K562 (cell line): ENCODE data around the gene IL23R. TPM values are rescaled to one million over a fixed set of nuclear protein-coding genes. Genes with fewer than 3 reads are reported as not detected.

Experiments used
- ATAC-seq: fragments of 200-7000 bp; cut with Tn5 transposase; 3 replicates; pipeline ENCODE4 v1.9.1; 2020; ENCODE audit warnings: moderate library complexity
- BruUV-seq: library from RNA; stranded (reverse); fragments of 400-500 nt; replicated peaks from 2 replicates; lab custom pipeline; 2021; lab: Mats Ljungman, UMichigan
- CTCF ChIA-PET: fragments of 300-600 bp; formaldehyde crosslinking; extraction: SDS; loops from one replicate; lab custom pipeline; 2021; ENCODE audit warnings: low intra/inter-chr PET ratio; lab: Yijun Ruan, JAX
- POLR2A ChIA-PET: fragments of 300-600, 350-650 bp; sonication (Branson Sonifier 250); formaldehyde crosslinking; extraction: SDS; loops from one replicate; lab custom pipeline; 2021; ENCODE audit warnings: antibody characterized with exemption, inconsistent platforms; lab: Yijun Ruan, JAX
- DNase-seq, 4 experiments: peaks; one replicate each; pipeline versions ENCODE4 v3.0.0 to v3.0.0-alpha.2; 2011 to 2018; ENCODE audit warnings: low spot score in 3 of 4, mixed read lengths in 3 of 4; ENCODE audit errors: extremely low read depth in 1 of 4
- FAIRE-seq: peaks from 2 replicates; lab custom pipeline; 2011; peaks lifted over from hg19 to GRCh38; lab: Jason Lieb, UNC
- H2AFZ ChIP-seq: 2 replicates; pipeline ENCODE4 v1.6.0; 2011; ENCODE audit warnings: low read depth, low read length, control low read depth, inconsistent platforms
- H3K27ac ChIP-seq: fragments of 200-600 bp; 3 replicates; pipeline ENCODE4 v1.8.0; 2011; ENCODE audit warnings: low read depth, mild to moderate bottlenecking, control low read depth, inconsistent platforms, low read length, moderate library complexity, mixed read lengths; ENCODE audit errors: extremely low read depth
- H3K27me3 ChIP-seq, 2 experiments: fragments of 300-600 bp in 1 of 2; 2 replicates in 1 of 2; 3 replicates in 1 of 2; pipeline versions ENCODE4 v1.6.0 to v1.8.0; 2011; ENCODE audit warnings: inconsistent platforms in 2 of 2, low read length in 2 of 2, mild to moderate bottlenecking in 1 of 2, mixed read lengths in 1 of 2, moderate library complexity in 1 of 2; ENCODE audit not compliant: control insufficient read depth in 2 of 2, insufficient read depth in 2 of 2
- H3K36me3 ChIP-seq: fragments of 300-600 bp; 3 replicates; pipeline ENCODE4 v1.8.0; 2011; ENCODE audit warnings: mild to moderate bottlenecking, low read length, inconsistent platforms; ENCODE audit not compliant: control insufficient read depth, insufficient read depth
- H3K4me1 ChIP-seq, 2 experiments: fragments of 200-600 bp in 1 of 2; replicated peaks in 1 of 2; 2 replicates in 1 of 2; 3 replicates in 1 of 2; pipeline versions ENCODE4 v1.5.1 to v1.8.0; 2011; ENCODE audit warnings: inconsistent platforms in 2 of 2, low read length in 2 of 2, mild to moderate bottlenecking in 1 of 2, mixed read lengths in 1 of 2, moderate library complexity in 1 of 2; ENCODE audit not compliant: control insufficient read depth in 2 of 2, insufficient read depth in 2 of 2
- H3K4me2 ChIP-seq: 2 replicates; pipeline ENCODE4 v1.6.1; 2011; ENCODE audit warnings: low read length, control low read depth, inconsistent platforms, mixed read lengths; ENCODE audit not compliant: insufficient read depth
- H3K4me3 ChIP-seq: fragments of 200-600 bp; sonication (generic), shearing (Covaris generic); 2 replicates; pipeline ENCODE4 v1.5.1; 2016; ENCODE audit warnings: control low read depth, inconsistent platforms
- H3K79me2 ChIP-seq: fragments of 200-600 bp; 3 replicates; pipeline ENCODE4 v1.8.0; 2011; ENCODE audit warnings: low read length, inconsistent platforms; ENCODE audit not compliant: control insufficient read depth, insufficient read depth
- H3K9ac ChIP-seq, 2 experiments: 2 replicates each; pipeline versions ENCODE4 v1.6.0 to v1.6.1; 2011; ENCODE audit warnings: low read depth in 2 of 2, low read length in 2 of 2, control low read depth in 1 of 2, inconsistent platforms in 1 of 2, mild to moderate bottlenecking in 1 of 2, mixed read lengths in 1 of 2; ENCODE audit not compliant: insufficient read depth in 1 of 2
- H3K9me1 ChIP-seq: one replicate; pipeline ENCODE4 v1.6.0; 2011; ENCODE audit warnings: inconsistent platforms, mild to moderate bottlenecking, low read length, moderate library complexity; ENCODE audit not compliant: control insufficient read depth, insufficient read depth
- H3K9me3 ChIP-seq: replicated peaks from 2 replicates; pipeline ENCODE4 v1.5.1; 2011; ENCODE audit warnings: low read depth, low read length, inconsistent platforms; ENCODE audit not compliant: control insufficient read depth, insufficient read depth
- H4K20me1 ChIP-seq: replicated peaks from 2 replicates; pipeline ENCODE4 v1.6.1; 2011; ENCODE audit warnings: low read length, inconsistent platforms, mixed read lengths; ENCODE audit not compliant: control insufficient read depth, insufficient read depth
- C11orf30 ChIP-seq: fragments of 450-650 bp; IDR thresholded peaks from 2 replicates; pipeline ENCODE4 v1.6.1; 2016; ENCODE audit warnings: low read depth, mild to moderate bottlenecking
- EP400 ChIP-seq: fragments of 450-650 bp; IDR thresholded peaks from 2 replicates; pipeline ENCODE4 v1.6.1; 2017; ENCODE audit warnings: antibody characterized with exemption, mild to moderate bottlenecking, moderate library complexity
- KDM5B ChIP-seq: fragments of 200-600 bp; sonication (generic); IDR thresholded peaks from 2 replicates; pipeline ENCODE4 v1.6.1; 2012; ENCODE audit warnings: low read depth, mild to moderate bottlenecking, moderate library complexity, low read length, control low read depth, inconsistent platforms; ENCODE audit not compliant: insufficient replicate concordance
- MAFF ChIP-seq: IDR thresholded peaks from 2 replicates; pipeline ENCODE4 v1.6.1; 2012; ENCODE audit warnings: low read length, improper control_type of control experiment
- NONO ChIP-seq, 2 experiments: fragments of 200-400 bp in 1 of 2; fragments of 450-650 bp in 1 of 2; formaldehyde crosslinking in 1 of 2; IDR thresholded peaks; 2 replicates each; pipeline ENCODE4 v1.6.1; 2017; ENCODE audit warnings: low read depth in 2 of 2, mild to moderate bottlenecking in 2 of 2, moderate library complexity in 2 of 2, low read length in 1 of 2
- RFX1 ChIP-seq: fragments of 450-650 bp; IDR thresholded peaks from 2 replicates; pipeline ENCODE4 v1.6.1; 2016; ENCODE audit warnings: mild to moderate bottlenecking, moderate library complexity
- SAP30 ChIP-seq: fragments of 200-600 bp; sonication (generic); IDR thresholded peaks from 2 replicates; pipeline ENCODE4 v1.6.1; 2012; ENCODE audit warnings: borderline replicate concordance, low read depth, mild to moderate bottlenecking, moderate library complexity, low read length, control low read depth, inconsistent platforms; ENCODE audit not compliant: insufficient read depth, poor library complexity, severe bottlenecking
- THRAP3 ChIP-seq: fragments of 450-650 bp; IDR thresholded peaks from 2 replicates; pipeline ENCODE4 v1.6.1; 2016; ENCODE audit warnings: mild to moderate bottlenecking, inconsistent platforms, borderline replicate concordance
- ZNF316 ChIP-seq: fragments of 450-650 bp; IDR thresholded peaks from 2 replicates; pipeline ENCODE4 v1.6.1; 2016
- WGBS: fragments of 100-300 bp; shearing (Covaris generic); methylation state at CpG from one replicate; pipeline ENCODE4 v1.1.6; 2016; ENCODE audit warnings: low coverage, mixed read lengths; ENCODE audit not compliant: insufficient coverage; ENCODE audit errors: missing lambda C conversion rate; 5-methylcytosine and 5-hydroxymethylcytosine counted together
- in situ Hi-C: fragments of 300-500 bp; cut with MboI; formaldehyde crosslinking; loops from 4 replicates; pipeline ENCODE4 v1.15.0; 2018; ENCODE audit warnings: inconsistent platforms, mixed read lengths
- intact Hi-C: fragments of 100-400 bp; cut with micrococcal nuclease; formaldehyde crosslinking; loops from 2 replicates; pipeline ENCODE4 v1.14.2; 2022
- polyA plus RNA-seq, 8 experiments: library from polyadenylated mRNA; depleted of rRNA in 4 of 8; stranded (reverse) in 5 of 8; unstranded in 3 of 8; fragments of >200 nt; fragmentation: Nextera tagmentation in 2 of 8; fragmentation: Illumina TruSeq in 1 of 8; extraction: Ambion mirVana in 2 of 8; extraction: Trizol in 1 of 8; gene quantifications; 2 replicates each; pipeline versions ENCODE4 v1.2.1 to v1.2.3, GENCODE V29; 2011 to 2014; ENCODE audit warnings: inconsistent platforms in 1 of 8, missing spikeins in 1 of 8
- total RNA-seq, 7 experiments: library from RNA; depleted of rRNA in 6 of 7; stranded (reverse); fragments of >200 nt in 6 of 7; fragmentation: Illumina TruSeq in 2 of 7; extraction: Trizol in 2 of 7; gene quantifications; 2 replicates each; pipeline versions ENCODE4 v1.2.1 to v1.2.3, GENCODE V29; 2011 to 2021; ENCODE audit warnings: low replicate concordance in 1 of 7

Gene IL23R
- total and polyA plus RNA-seq, 9 of the 15 experiments (the other 6 are each of a cell fraction or from before 2014, with no cell fraction given) = 4.4 to 52.7 (median 22.8) TPM

DNA sequence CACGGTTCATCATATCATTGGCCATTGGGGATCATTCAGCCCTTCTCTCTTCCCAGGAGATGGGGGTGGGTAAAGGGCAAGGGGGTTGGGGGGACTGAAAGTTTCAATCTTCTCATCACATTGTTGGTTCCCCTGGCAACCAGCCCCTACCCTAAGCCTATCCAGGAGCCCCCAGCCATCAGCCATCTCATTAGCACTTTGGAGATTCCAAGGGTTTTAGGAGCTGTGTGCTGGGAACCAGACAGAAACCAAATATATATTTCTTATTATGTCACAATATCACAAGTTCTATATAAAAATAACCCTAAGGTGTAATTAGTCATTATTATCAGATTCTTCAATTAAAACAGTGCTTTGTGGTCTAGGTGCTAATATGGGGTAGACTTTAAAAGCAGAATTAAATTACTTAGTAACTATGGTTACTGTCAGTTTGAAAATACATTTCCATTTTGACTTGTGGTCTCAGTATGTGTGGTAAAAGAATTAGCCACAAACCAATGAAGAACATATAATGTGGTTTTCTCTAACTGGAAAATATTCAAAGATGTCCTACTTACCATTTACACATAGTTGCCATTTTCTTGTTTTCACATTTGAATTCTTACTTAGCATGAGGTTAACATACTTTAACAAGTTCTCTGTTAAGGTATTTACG lies 28.1 kb downstream of the IL23R start:
- H3K27me3 ChIP-seq = no peaks in the 10 kb centered on the region
- H3K4me3 ChIP-seq = no peak overlapping the region
- no peak overlapping the region for H3K27ac ChIP-seq
- ATAC-seq = no peak
- no peak for FAIRE-seq
- WGBS = 66% methylated on average over 2 of the region's 2 CpGs
- no peak overlapping the region for H3K9ac ChIP-seq
- H3K9me1 ChIP-seq = no peaks in the 10 kb centered on the region
- peaks cover 16 to 39% of the 10 kb centered on the region in 2 experiments for H3K4me1 ChIP-seq
- no peaks in the 10 kb centered on the region for H3K36me3 ChIP-seq
- BruUV-seq = no TSS peak
- DNase-seq = no peak
- H3K79me2 ChIP-seq = no peaks in the 10 kb centered on the region
- POLR2A ChIA-PET = interaction anchor here (0.5 kb wide), 1 partner anchor 126 kb away, joined by 3 read pairs; no protein-coding TSS in a partner anchor
- H3K4me2 ChIP-seq = no peak overlapping the region
- TF ChIP-seq RFX1 (peak; percentile 71), KDM5B (no peak)
- TF ChIP-seq, all 486 proteins: peak for 1
- intact Hi-C loops (no loop called here), in situ Hi-C loops (no loop called here)
- Histone ChIP-seq H2AFZ (no peak overlapping the region), H4K20me1 (no peaks in the 10 kb centered on the region), H3K9me3 (no peaks in the 10 kb centered on the region)
- CTCF ChIA-PET = no interaction called here

DNA sequence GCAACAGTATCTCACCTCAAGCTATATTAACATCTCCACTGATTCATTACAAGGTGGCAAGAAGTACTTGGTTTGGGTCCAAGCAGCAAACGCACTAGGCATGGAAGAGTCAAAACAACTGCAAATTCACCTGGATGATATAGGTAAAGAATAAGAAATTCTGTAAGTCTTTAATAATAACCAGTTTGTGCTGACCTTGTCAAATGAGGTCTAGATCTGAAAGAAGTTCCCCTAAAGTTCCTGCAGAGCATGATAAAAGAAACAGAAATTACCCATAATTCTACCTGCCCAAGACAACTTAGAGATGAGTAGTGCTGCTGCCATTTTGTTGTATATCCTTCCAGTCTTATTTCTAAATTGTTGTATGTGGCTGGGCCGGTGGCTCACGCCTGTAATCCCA lies 34.5 kb downstream of the IL23R start:
- Histone ChIP-seq H3K9me3 (no peaks in the 10 kb centered on the region), H2AFZ (no peak overlapping the region), H3K4me1 (no peaks in the 10 kb centered on the region), H4K20me1 (no peaks in the 10 kb centered on the region), H3K27me3 (no peaks in the 10 kb centered on the region), H3K9me1 (no peaks in the 10 kb centered on the region), H3K4me3 (no peak overlapping the region), H3K79me2 (no peaks in the 10 kb centered on the region), H3K9ac (no peak overlapping the region), H3K27ac (no peak overlapping the region), H3K4me2 (no peak overlapping the region), H3K36me3 (no peaks in the 10 kb centered on the region)
- BruUV-seq = no TSS peak
- intact Hi-C loops (no loop called here), in situ Hi-C loops (no loop called here)
- no peak for TF ChIP-seq NONO (IDR thresholded peaks at IDR 0.05; ENCODE audit: low read depth in 2 of 2, low read length in 1 of 2)
- no peak for TF ChIP-seq SAP30
- no peak for TF ChIP-seq EP400
- TF ChIP-seq ZNF316 = peak; percentile 79
- 0 out of 2 replicates have a peak, but pooled peaks have one; percentile 40 for TF ChIP-seq C11orf30
- no peak for TF ChIP-seq THRAP3
- peak; percentile 54; the same call in 1 of the 2 replicates for TF ChIP-seq MAFF
- DNase-seq = no peak
- 83% methylated on average over 3 of the region's 3 CpGs for WGBS
- FAIRE-seq = no peak
- ATAC-seq = no peak
- ChIA-PET POLR2A (no interaction called here), CTCF (no interaction called here)
